ENCODE results near the gene TREML1. TPM values are rescaled to one million over a fixed set of nuclear protein-coding genes. Genes with fewer than 3 reads are reported as not detected.
A peak's percentile ranks its signal among the peaks of the same experiment; 100 is the strongest.

The TREML1 gene
- total and polyA plus RNA-seq, 9 of the 15 experiments (the other 6 are each of a cell fraction or from before 2014, with no cell fraction given) = not detected

DNA sequence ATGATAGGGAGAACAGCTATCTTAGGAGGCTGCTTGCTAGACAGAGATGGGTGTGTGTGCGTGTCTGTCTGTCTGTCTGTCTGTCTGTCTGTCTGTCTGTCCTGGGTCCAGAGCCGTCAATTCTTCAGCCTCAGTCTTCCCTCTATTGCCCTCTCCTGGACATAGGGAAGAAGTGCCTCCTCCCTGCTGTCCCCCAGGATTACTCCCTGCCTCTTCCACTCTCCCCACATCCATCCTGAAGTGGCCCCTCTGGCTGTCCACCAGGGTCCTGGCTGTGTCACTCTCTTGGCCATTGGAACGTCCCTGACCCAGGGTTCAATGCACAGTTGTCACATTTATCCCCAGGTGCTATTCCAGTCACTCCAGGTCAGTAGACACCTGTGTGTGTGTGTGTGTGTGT, 36.6 kb upstream of the TREML1 start:
- Histone ChIP-seq H3K4me2 (ENCODE audit: insufficient read depth, low read length) (no peak overlapping the region), H3K79me2 (ENCODE audit: control insufficient read depth, insufficient read depth, low read length) (no peaks in the 10 kb centered on the region), H2AFZ (ENCODE audit: low read depth, low read length) (no peak overlapping the region), H3K27me3 (ENCODE audit: control insufficient read depth in 2 of 2, insufficient read depth in 2 of 2, low read length in 2 of 2) (peaks cover 0 to 12% of the 10 kb centered on the region in 2 experiments; a peak in 3 of 5 replicates), H4K20me1 (replicated peaks; ENCODE audit: control insufficient read depth, insufficient read depth, low read length) (no peaks in the 10 kb centered on the region), H3K9me1 (ENCODE audit: control insufficient read depth, insufficient read depth, low read length) (no peaks in the 10 kb centered on the region), H3K9me3 (replicated peaks; ENCODE audit: control insufficient read depth, insufficient read depth, low read depth, low read length) (no peaks in the 10 kb centered on the region), H3K4me1 (replicated peaks in 1 of 2; ENCODE audit: control insufficient read depth in 2 of 2, insufficient read depth in 2 of 2, low read length in 2 of 2) (no peaks in the 10 kb centered on the region), H3K27ac (ENCODE audit: extremely low read depth, low read depth, low read length) (no peak overlapping the region), H3K9ac (ENCODE audit: insufficient read depth in 1 of 2, low read depth in 2 of 2, low read length in 2 of 2) (no peak overlapping the region), H3K36me3 (ENCODE audit: control insufficient read depth, insufficient read depth, low read length) (no peaks in the 10 kb centered on the region), H3K4me3 (no peak overlapping the region)
- ATAC-seq (no peak), DNase-seq (ENCODE audit: extremely low read depth in 1 of 4, low spot score in 3 of 4) (no peak), FAIRE-seq (no peak)
- BruUV-seq (replicated peaks) = no TSS peak
- intact Hi-C loops (cut with micrococcal nuclease) (loop anchor here (5.0 kb wide), 1 partner anchor 127 kb away; no protein-coding TSS in a partner anchor), in situ Hi-C loops (cut with MboI) (no loop called here)
- ChIA-PET CTCF (ENCODE audit: low intra/inter-chr PET ratio) (interaction anchor here (0.6 kb wide), 1 partner anchor 10 kb away, joined by 4 read pairs; no protein-coding TSS in a partner anchor), POLR2A (interaction anchor here (1.5 kb wide), 1 partner anchor 10 kb away, joined by 3 read pairs; the partner anchor contains the start of gene TREML2)
- WGBS (ENCODE audit: insufficient coverage, low coverage, missing lambda C conversion rate) = 10% methylated on average over 3 of the region's 3 CpGs
- TF ChIP-seq TEAD4 (IDR thresholded peaks at IDR 0.05; ENCODE audit: low read length) (no peak), TEAD4 (CRISPR knock-in tag; IDR thresholded peaks at IDR 0.05; ENCODE audit: borderline replicate concordance) (no peak), ZFP36 (IDR thresholded peaks at IDR 0.05; ENCODE audit: low read depth, low read length, partially characterized antibody) (peak; percentile 91), ZNF436 (CRISPR knock-in tag; IDR thresholded peaks at IDR 0.05) (peak; percentile 73; the same call in 1 of the 2 replicates)

GRCh38 chr6:41189967-41190366, 35.8 kb upstream of the TREML1 start:
- ATAC-seq (no peak), DNase-seq (ENCODE audit: extremely low read depth in 1 of 4, low spot score in 3 of 4) (no peak), FAIRE-seq (no peak)
- Histone ChIP-seq H3K4me2 (ENCODE audit: insufficient read depth, low read length) (no peak overlapping the region), H4K20me1 (replicated peaks; ENCODE audit: control insufficient read depth, insufficient read depth, low read length) (no peaks in the 10 kb centered on the region), H3K9me3 (replicated peaks; ENCODE audit: control insufficient read depth, insufficient read depth, low read depth, low read length) (no peaks in the 10 kb centered on the region), H3K9me1 (ENCODE audit: control insufficient read depth, insufficient read depth, low read length) (no peaks in the 10 kb centered on the region), H3K36me3 (ENCODE audit: control insufficient read depth, insufficient read depth, low read length) (no peaks in the 10 kb centered on the region), H3K27ac (ENCODE audit: extremely low read depth, low read depth, low read length) (no peak overlapping the region), H3K79me2 (ENCODE audit: control insufficient read depth, insufficient read depth, low read length) (no peaks in the 10 kb centered on the region), H3K4me1 (replicated peaks in 1 of 2; ENCODE audit: control insufficient read depth in 2 of 2, insufficient read depth in 2 of 2, low read length in 2 of 2) (no peaks in the 10 kb centered on the region), H3K4me3 (no peak overlapping the region), H3K27me3 (ENCODE audit: control insufficient read depth in 2 of 2, insufficient read depth in 2 of 2, low read length in 2 of 2) (peaks cover 0 to 19% of the 10 kb centered on the region in 2 experiments; a peak in 4 of 5 replicates), H2AFZ (ENCODE audit: low read depth, low read length) (no peak overlapping the region), H3K9ac (ENCODE audit: insufficient read depth in 1 of 2, low read depth in 2 of 2, low read length in 2 of 2) (no peak overlapping the region)
- in situ Hi-C loops (cut with MboI) (no loop called here), intact Hi-C loops (cut with micrococcal nuclease) (loop anchor here (5.0 kb wide), 1 partner anchor 127 kb away; no protein-coding TSS in a partner anchor)
- 4% methylated on average over 2 of the region's 2 CpGs for WGBS (ENCODE audit: insufficient coverage, low coverage, missing lambda C conversion rate)
- POLR2A ChIA-PET = interaction anchor here (0.7 to 1.5 kb wide), 2 partner anchors 10 to 11 kb away, joined by 3 read pairs; partner anchors contain the start of gene TREML2
- BruUV-seq (replicated peaks) = no TSS peak
- CTCF ChIA-PET (ENCODE audit: low intra/inter-chr PET ratio) = no interaction called here
- TF ChIP-seq ZNF280A (IDR thresholded peaks at IDR 0.05; ENCODE audit: low read depth, partially characterized antibody) (peak; percentile 68), PHF8 (IDR thresholded peaks at IDR 0.05; ENCODE audit: borderline replicate concordance, low read length) (no peak), TRIM28 (IDR thresholded peaks at IDR 0.05) (0 out of 2 replicates have a peak, but pooled peaks have one; percentile 53), ZBED1 (IDR thresholded peaks at IDR 0.05) (no peak), TRIM24 (IDR thresholded peaks at IDR 0.05) (0 out of 4 replicates have a peak, but pooled peaks of 1 of the 2 experiments have one; percentile 20), CBX1 (IDR thresholded peaks at IDR 0.05; ENCODE audit: low read depth) (0 out of 2 replicates have a peak, but pooled peaks have one; percentile 44), ZFP36 (IDR thresholded peaks at IDR 0.05; ENCODE audit: low read depth, low read length, partially characterized antibody) (peak; percentile 90)

Data from K562 (cell line).